Astrocyte (in vitro differentiated cells and primary cell): ENCODE measurements around the gene EVA1C. TPM values are rescaled to one million over a fixed set of nuclear protein-coding genes. Genes with fewer than 3 reads are reported as not detected.

Experiments used
- DNase-seq: peaks from one replicate; pipeline ENCODE4 v3.0.0-alpha.2; 2010; ENCODE audit warnings: low read depth
- FAIRE-seq: peaks from 2 replicates; lab custom pipeline; 2011; peaks lifted over from hg19 to GRCh38; lab: Jason Lieb, UNC
- H2AFZ ChIP-seq: 2 replicates; pipeline ENCODE4 v1.6.0; 2012; ENCODE audit warnings: low read depth, low read length, inconsistent platforms
- H3K27ac ChIP-seq: 2 replicates; pipeline ENCODE4 v1.5.1; 2011; ENCODE audit warnings: low read depth, low read length, inconsistent platforms
- H3K27me3 ChIP-seq: 2 replicates; pipeline ENCODE4 v1.6.0; 2011; ENCODE audit warnings: low read length, inconsistent platforms; ENCODE audit not compliant: insufficient read depth
- H3K36me3 ChIP-seq: 2 replicates; pipeline ENCODE4 v1.5.1; 2011; ENCODE audit warnings: low read length, inconsistent platforms; ENCODE audit not compliant: insufficient read depth
- H3K4me1 ChIP-seq: 2 replicates; pipeline ENCODE4 v1.5.1; 2011; ENCODE audit warnings: low read length, inconsistent platforms; ENCODE audit not compliant: insufficient read depth
- H3K4me2 ChIP-seq: 2 replicates; pipeline ENCODE4 v1.6.0; 2012; ENCODE audit warnings: low read length, inconsistent platforms
- H3K4me3 ChIP-seq: 2 replicates; pipeline ENCODE4 v1.5.1; 2011; ENCODE audit warnings: low read depth, mild to moderate bottlenecking, low read length, inconsistent platforms; ENCODE audit not compliant: insufficient read depth
- H3K79me2 ChIP-seq: 2 replicates; pipeline ENCODE4 v1.6.0; 2012; ENCODE audit warnings: mild to moderate bottlenecking, low read length, inconsistent platforms; ENCODE audit not compliant: insufficient read depth
- H3K9ac ChIP-seq: 2 replicates; pipeline ENCODE4 v1.6.0; 2012; ENCODE audit warnings: mild to moderate bottlenecking, low read length, inconsistent platforms
- H3K9me3 ChIP-seq: 2 replicates; pipeline ENCODE4 v1.5.1; 2012; ENCODE audit warnings: low read depth, mild to moderate bottlenecking, low read length, inconsistent platforms; ENCODE audit not compliant: insufficient read depth
- H4K20me1 ChIP-seq: 2 replicates; pipeline ENCODE4 v1.6.0; 2012; ENCODE audit warnings: low read length, inconsistent platforms; ENCODE audit not compliant: insufficient read depth
- H3K27ac Mint-ChIP-seq: one replicate; pipeline ENCODE4 v1.8.0; 2021; ENCODE audit warnings: mild to moderate bottlenecking, mixed read lengths; ENCODE audit not compliant: unreplicated experiment
- H3K27me3 Mint-ChIP-seq: one replicate; pipeline ENCODE4 v1.8.0; 2021; ENCODE audit warnings: low read depth, mixed read lengths; ENCODE audit not compliant: unreplicated experiment
- H3K36me3 Mint-ChIP-seq: one replicate; pipeline ENCODE4 v1.8.0; 2021; ENCODE audit warnings: low read depth, mixed read lengths; ENCODE audit not compliant: unreplicated experiment
- H3K4me1 Mint-ChIP-seq: one replicate; pipeline ENCODE4 v1.8.0; 2021; ENCODE audit warnings: low read depth, mixed read lengths; ENCODE audit not compliant: unreplicated experiment
- H3K4me3 Mint-ChIP-seq: one replicate; pipeline ENCODE4 v1.8.0; 2021; ENCODE audit warnings: mild to moderate bottlenecking, moderate library complexity, mixed read lengths; ENCODE audit not compliant: unreplicated experiment
- H3K9me3 Mint-ChIP-seq: one replicate; pipeline ENCODE4 v1.8.0; 2021; ENCODE audit warnings: mild to moderate bottlenecking, mixed read lengths; ENCODE audit not compliant: unreplicated experiment
- CTCF ChIP-seq: IDR thresholded peaks from 2 replicates; pipeline ENCODE4 v1.5.1; 2011; ENCODE audit warnings: low read depth, mild to moderate bottlenecking, inconsistent platforms, low read length, moderate library complexity; ENCODE audit not compliant: insufficient read depth
- EZH2 ChIP-seq: IDR thresholded peaks from 2 replicates; pipeline ENCODE4 v1.6.1; 2012; ENCODE audit warnings: mild to moderate bottlenecking, low read length, inconsistent platforms; ENCODE audit not compliant: insufficient read depth
- total RNA-seq: library from RNA; stranded (reverse); gene quantifications from 2 replicates; pipeline ENCODE4 v1.2.1, GENCODE V29; 2021

Gene EVA1C
- total RNA-seq, 1 donor from 2014 or later = not detected

GRCh38 chr21:32544697-32545096 is 132.2 kb downstream of the EVA1C start:
- H3K4me1 Mint-ChIP-seq = peaks cover 4% of the 10 kb centered on the region
- no peak overlapping the region for H3K27ac Mint-ChIP-seq
- Histone ChIP-seq H3K79me2 (no peaks in the 10 kb centered on the region), H3K4me3 (no peak overlapping the region), H3K4me2 (no peak overlapping the region), H3K9me3 (no peaks in the 10 kb centered on the region), H3K27me3 (no peaks in the 10 kb centered on the region), H2AFZ (no peak overlapping the region), H3K27ac (no peak overlapping the region), H3K9ac (no peak overlapping the region), H3K36me3 (no peaks in the 10 kb centered on the region), H4K20me1 (no peaks in the 10 kb centered on the region), H3K4me1 (peaks cover 4% of the 10 kb centered on the region)
- H3K27me3 Mint-ChIP-seq = no peaks in the 10 kb centered on the region
- no peaks in the 10 kb centered on the region for H3K36me3 Mint-ChIP-seq
- FAIRE-seq (no peak), DNase-seq (no peak)
- no peaks in the 10 kb centered on the region for H3K9me3 Mint-ChIP-seq
- no peak overlapping the region for H3K4me3 Mint-ChIP-seq
- TF ChIP-seq EZH2 (no peak), CTCF (no peak)

- Histone ChIP-seq H3K9me3 (no peaks in the 10 kb centered on the region), H3K79me2 (no peaks in the 10 kb centered on the region), H3K9ac (no peak overlapping the region), H3K27me3 (no peaks in the 10 kb centered on the region), H3K4me3 (no peak overlapping the region), H3K4me2 (peak overlapping the region; percentile 64), H3K36me3 (no peaks in the 10 kb centered on the region), H4K20me1 (no peaks in the 10 kb centered on the region), H3K4me1 (peaks cover 4% of the 10 kb centered on the region), H3K27ac (no peak overlapping the region), H2AFZ (peak overlapping the region; percentile 29)
- Mint-ChIP-seq H3K36me3 (no peaks in the 10 kb centered on the region), H3K9me3 (no peaks in the 10 kb centered on the region), H3K4me3 (no peak overlapping the region), H3K4me1 (peaks cover 4% of the 10 kb centered on the region), H3K27me3 (no peaks in the 10 kb centered on the region), H3K27ac (no peak overlapping the region)
- TF ChIP-seq CTCF = no peak
- no peak for TF ChIP-seq EZH2
- peak; percentile 34 for FAIRE-seq
- DNase-seq = peak; percentile 49
Observed at GRCh38 chr21:32545948-32546441, 133.5 kb downstream of the EVA1C start.

- H3K36me3 Mint-ChIP-seq = no peaks in the 10 kb centered on the region
- H3K36me3 ChIP-seq = no peaks in the 10 kb centered on the region
- no peak for FAIRE-seq
Observed at GRCh38 chr21:32547018-32547417, 134.5 kb downstream of the EVA1C start.

More at GRCh38 chr21:32547018-32547417, 134.5 kb downstream of the EVA1C start:
- Histone ChIP-seq H2AFZ (no peak overlapping the region), H3K4me1 (peaks cover 4% of the 10 kb centered on the region), H3K9me3 (no peaks in the 10 kb centered on the region), H3K79me2 (no peaks in the 10 kb centered on the region), H3K27ac (no peak overlapping the region), H3K4me2 (no peak overlapping the region), H4K20me1 (no peaks in the 10 kb centered on the region), H3K27me3 (no peaks in the 10 kb centered on the region), H3K9ac (no peak overlapping the region), H3K4me3 (no peak overlapping the region)
- no peak for DNase-seq
- no peaks in the 10 kb centered on the region for H3K27me3 Mint-ChIP-seq
- H3K27ac Mint-ChIP-seq = no peak overlapping the region
- H3K4me1 Mint-ChIP-seq = peaks cover 4% of the 10 kb centered on the region
- H3K4me3 Mint-ChIP-seq = no peak overlapping the region
- H3K9me3 Mint-ChIP-seq = no peaks in the 10 kb centered on the region
- TF ChIP-seq EZH2 = no peak
- TF ChIP-seq CTCF = no peak
